IMR-90 (cell line): ENCODE results near the gene ERC2. TPM values are rescaled to one million over a fixed set of nuclear protein-coding genes. Genes with fewer than 3 reads are reported as not detected.

Experiments
- ATAC-seq: fragments of 200-7000 bp; cut with Tn5 transposase; 2 replicates; pipeline ENCODE4 v1.9.1; 2020; ENCODE audit warnings: low read depth, mild to moderate bottlenecking, moderate library complexity
- BruUV-seq: library from RNA; stranded (reverse); fragments of 400-500 nt; replicated peaks from 2 replicates; lab custom pipeline; 2021; lab: Mats Ljungman, UMichigan
- CTCF ChIA-PET: fragments of 300-600 bp; formaldehyde crosslinking; extraction: SDS; loops from one replicate; lab custom pipeline; 2021; ENCODE audit warnings: antibody characterized with exemption; lab: Yijun Ruan, JAX
- POLR2A ChIA-PET: fragments of 300-600 bp; sonication (Branson Sonifier 250); formaldehyde crosslinking; loops from one replicate; lab custom pipeline; 2022; ENCODE audit warnings: antibody characterized with exemption; ENCODE audit not compliant: unreplicated experiment; lab: Charles Lee
- DNase-seq: peaks from one replicate; pipeline ENCODE4 v3.0.0; 2013
- H2AFZ ChIP-seq: replicated peaks from 2 replicates; pipeline ENCODE3; 2013; ENCODE audit warnings: low read length, mild to moderate bottlenecking; ENCODE audit not compliant: poor library complexity
- H2AK5ac ChIP-seq: 2 replicates; pipeline ENCODE4 v1.6.1; 2013; ENCODE audit warnings: low read depth, low read length, inconsistent platforms
- H2AK9ac ChIP-seq: replicated peaks from 2 replicates; pipeline ENCODE3; 2013; ENCODE audit warnings: mild to moderate bottlenecking, low read depth, low read length, moderate library complexity; ENCODE audit not compliant: poor library complexity
- H2BK120ac ChIP-seq: 2 replicates; pipeline ENCODE4 v1.6.1; 2013; ENCODE audit warnings: low read depth, low read length, inconsistent platforms
- H2BK15ac ChIP-seq: 3 replicates; pipeline ENCODE4 v1.6.1; 2013; ENCODE audit warnings: low read depth, low read length, inconsistent platforms
- H2BK20ac ChIP-seq: 2 replicates; pipeline ENCODE4 v1.6.1; 2013; ENCODE audit warnings: low read depth, mild to moderate bottlenecking, inconsistent platforms, low read length, moderate library complexity
- H2BK5ac ChIP-seq: 2 replicates; pipeline ENCODE4 v1.6.1; 2013; ENCODE audit warnings: mild to moderate bottlenecking, low read depth, low read length, inconsistent platforms; ENCODE audit not compliant: poor library complexity, severe bottlenecking
- H3K14ac ChIP-seq: replicated peaks from 2 replicates; pipeline ENCODE4 v1.6.1; 2013; ENCODE audit warnings: low read depth, low read length, inconsistent platforms
- H3K18ac ChIP-seq: 2 replicates; pipeline ENCODE4 v1.6.1; 2013; ENCODE audit warnings: low read depth, low read length, control low read depth
- H3K23ac ChIP-seq: 2 replicates; pipeline ENCODE4 v1.6.1; 2013; ENCODE audit warnings: low read depth, low read length, inconsistent platforms
- H3K27ac ChIP-seq: 2 replicates; pipeline ENCODE4 v1.5.1; 2013; ENCODE audit warnings: mild to moderate bottlenecking, control low read depth, low read length; ENCODE audit not compliant: insufficient read depth
- H3K27me3 ChIP-seq: 2 replicates; pipeline ENCODE4 v1.6.1; 2013; ENCODE audit warnings: low read length; ENCODE audit not compliant: control insufficient read depth, insufficient read depth
- H3K36me3 ChIP-seq: 2 replicates; pipeline ENCODE4 v1.6.1; 2013; ENCODE audit warnings: low read length, mixed read lengths; ENCODE audit not compliant: control insufficient read depth, insufficient read depth
- H3K4ac ChIP-seq: 2 replicates; pipeline ENCODE4 v1.6.1; 2013; ENCODE audit warnings: low read depth, low read length, inconsistent platforms
- H3K4me1 ChIP-seq: 2 replicates; pipeline ENCODE4 v1.6.1; 2013; ENCODE audit warnings: low read length, mixed read lengths; ENCODE audit not compliant: control insufficient read depth, insufficient read depth
- H3K4me2 ChIP-seq: 2 replicates; pipeline ENCODE4 v1.6.1; 2013; ENCODE audit warnings: low read depth, mild to moderate bottlenecking, control low read depth, low read length, moderate library complexity
- H3K4me3 ChIP-seq: 2 replicates; pipeline ENCODE4 v1.5.1; 2013; ENCODE audit warnings: low read depth, mild to moderate bottlenecking, control low read depth, low read length, moderate library complexity; ENCODE audit not compliant: insufficient read depth
- H3K56ac ChIP-seq: 2 replicates; pipeline ENCODE4 v1.6.1; 2013; ENCODE audit warnings: low read length, inconsistent platforms; ENCODE audit not compliant: insufficient read depth; ENCODE audit errors: extremely low read depth
- H3K79me1 ChIP-seq, 2 experiments: 2 replicates each; pipeline ENCODE4 v1.6.1; 2013; ENCODE audit warnings: low read length in 2 of 2, inconsistent platforms in 1 of 2, low read depth in 1 of 2
- H3K9ac ChIP-seq: 2 replicates; pipeline ENCODE4 v1.6.1; 2013; ENCODE audit warnings: low read depth, low read length, control low read depth
- H3K9me1 ChIP-seq: 2 replicates; pipeline ENCODE4 v1.6.1; 2013; ENCODE audit warnings: low read length, inconsistent platforms; ENCODE audit not compliant: insufficient read depth
- H3K9me3 ChIP-seq: 2 replicates; pipeline ENCODE4 v1.6.1; 2013; ENCODE audit warnings: low read length; ENCODE audit not compliant: control insufficient read depth, insufficient read depth
- H4K20me1 ChIP-seq: 2 replicates; pipeline ENCODE4 v1.6.1; 2013; ENCODE audit warnings: low read length, inconsistent platforms; ENCODE audit not compliant: insufficient read depth
- H4K5ac ChIP-seq: 2 replicates; pipeline ENCODE4 v1.6.1; 2013; ENCODE audit warnings: mild to moderate bottlenecking, low read depth, low read length, control low read depth
- H4K8ac ChIP-seq, 2 experiments: 2 replicates each; pipeline ENCODE4 v1.6.1; 2013; ENCODE audit warnings: low read depth in 2 of 2, low read length in 2 of 2, control low read depth in 1 of 2, inconsistent platforms in 1 of 2
- H4K91ac ChIP-seq: 2 replicates; pipeline ENCODE4 v1.6.1; 2013; ENCODE audit warnings: low read depth, low read length, inconsistent platforms; ENCODE audit not compliant: insufficient read depth
- BHLHE40 ChIP-seq: fragments of 150-350 bp; IDR thresholded peaks from 2 replicates; pipeline ENCODE4 v1.6.1; 2016; ENCODE audit warnings: mild to moderate bottlenecking, low read depth, low read length
- FOS ChIP-seq: fragments of 150-350 bp; IDR thresholded peaks from 2 replicates; pipeline ENCODE4 v1.6.1; 2016; ENCODE audit warnings: low read depth, low read length
- SMC3 ChIP-seq: fragments of 150-350 bp; IDR thresholded peaks from 2 replicates; pipeline ENCODE4 v1.6.1; 2016; ENCODE audit warnings: low read depth, mild to moderate bottlenecking, antibody characterized with exemption, low read length, moderate library complexity
- WGBS, 2 experiments: methylation state at CpG; one replicate each; pipeline versions ENCODE4 v1.1.5 to v1.1.7; 2013; ENCODE audit warnings: missing lambda C conversion rate in 2 of 2; ENCODE audit not compliant: insufficient read length in 1 of 2; ENCODE audit errors: extremely low coverage in 2 of 2; 5-methylcytosine and 5-hydroxymethylcytosine counted together
- dilution Hi-C: fragments of 300-500 bp; cut with HindIII; formaldehyde crosslinking; loops from one replicate; pipeline ENCODE4 v1.14.3; 2018; ENCODE audit warnings: low sequenced_read_pairs; ENCODE audit not compliant: unreplicated experiment
- in situ Hi-C: fragments of 300-500 bp; cut with MboI; formaldehyde crosslinking; loops from 3 replicates; pipeline ENCODE4 v1.14.3; 2019; ENCODE audit warnings: low sequenced_read_pairs, inconsistent platforms, mixed read lengths
- intact Hi-C: fragments of 100-400 bp; cut with micrococcal nuclease; formaldehyde crosslinking; loops from 2 replicates; pipeline ENCODE4 v1.10.0; 2022
- polyA plus RNA-seq, 3 experiments: library from polyadenylated mRNA; depleted of rRNA; stranded (reverse); fragments of >200 nt; gene quantifications; 2 replicates each; pipeline ENCODE4 v1.2.3, GENCODE V29; 2012; ENCODE audit warnings: low replicate concordance in 1 of 3
- total RNA-seq: library from RNA; depleted of rRNA; stranded (reverse); fragments of >200 nt; gene quantifications from 2 replicates; pipeline ENCODE4 v1.2.3, GENCODE V29; 2012

The ERC2 gene
- total and polyA plus RNA-seq, 2 of the 4 experiments (the other 2 are of a cell fraction): 0.17 to 0.18 TPM

GRCh38 chr3:55701997-55702396, 766.3 kb downstream of the ERC2 start:
- Histone ChIP-seq H2AFZ (no peak overlapping the region), H2AK9ac (no peak overlapping the region), H3K9me3 (no peaks in the 10 kb centered on the region), H3K4ac (peak overlapping the region; percentile 66; the same call in 1 of the 2 replicates), H3K23ac (peak overlapping the region; percentile 18; the same call in 1 of the 2 replicates), H3K4me1 (peaks cover 21% of the 10 kb centered on the region), H4K91ac (no peak overlapping the region), H3K36me3 (no peaks in the 10 kb centered on the region), H2BK15ac (no peak overlapping the region), H3K27me3 (no peaks in the 10 kb centered on the region), H4K8ac (no peak overlapping the region), H3K4me3 (no peak overlapping the region), H4K5ac (no peak overlapping the region), H3K27ac (peak overlapping the region; percentile 36; the same call in 1 of the 2 replicates), H3K14ac (no peak overlapping the region), H2BK120ac (no peak overlapping the region; the same call in 1 of the 2 replicates), H2AK5ac (no peak overlapping the region), H3K18ac (no peak overlapping the region), H2BK20ac (peak overlapping the region; percentile 41; the same call in 1 of the 2 replicates), H4K20me1 (no peaks in the 10 kb centered on the region; the same call in 1 of the 2 replicates), H2BK5ac (peak overlapping the region; percentile 35), H3K79me1 (0 out of 4 replicates have a peak, but pooled peaks cover 0 to 2% of the 10 kb centered on the region in 2 experiments), H3K9ac (no peak overlapping the region), H3K56ac (no peak overlapping the region), H3K4me2 (peak overlapping the region; percentile 21; the same call in 1 of the 2 replicates), H3K9me1 (peaks cover 27% of the 10 kb centered on the region)
- dilution Hi-C loops (no loop called here), in situ Hi-C loops (no loop called here), intact Hi-C loops (loop anchor here (5.0 kb wide), 1 partner anchor 215 kb away; the partner anchor contains the start of gene WNT5A)
- ATAC-seq: peak; percentile 72
- peak; percentile 86 for DNase-seq
- ChIA-PET CTCF (no interaction called here), POLR2A (interaction anchor here (1.2 kb wide), 1 partner anchor 214 kb away, joined by 4 read pairs; the partner anchor contains the start of gene WNT5A)
- WGBS, 2 experiments: 0% methylated on average over 2 of the region's 3 CpGs; no CpG with 5 or more reads in 1 of the 2 experiments
- BruUV-seq: no TSS peak
- TF ChIP-seq SMC3 (no peak), BHLHE40 (peak; percentile 57), FOS (0 out of 2 replicates have a peak, but pooled peaks have one; percentile 8)
